Measurements from ENCODE around the gene KRTAP6-3. TPM values are rescaled to one million over a fixed set of nuclear protein-coding genes. Genes with fewer than 3 reads are reported as not detected.

The KRTAP6-3 gene
- total RNA-seq, 1 donor = not detected

- no peak within 1 kb of the TSS for H3K4me3 ChIP-seq (ENCODE audit: low read depth, low read length)
- DNase-seq (ENCODE audit: low read depth) = no peak
- TF ChIP-seq, protein P1, sequence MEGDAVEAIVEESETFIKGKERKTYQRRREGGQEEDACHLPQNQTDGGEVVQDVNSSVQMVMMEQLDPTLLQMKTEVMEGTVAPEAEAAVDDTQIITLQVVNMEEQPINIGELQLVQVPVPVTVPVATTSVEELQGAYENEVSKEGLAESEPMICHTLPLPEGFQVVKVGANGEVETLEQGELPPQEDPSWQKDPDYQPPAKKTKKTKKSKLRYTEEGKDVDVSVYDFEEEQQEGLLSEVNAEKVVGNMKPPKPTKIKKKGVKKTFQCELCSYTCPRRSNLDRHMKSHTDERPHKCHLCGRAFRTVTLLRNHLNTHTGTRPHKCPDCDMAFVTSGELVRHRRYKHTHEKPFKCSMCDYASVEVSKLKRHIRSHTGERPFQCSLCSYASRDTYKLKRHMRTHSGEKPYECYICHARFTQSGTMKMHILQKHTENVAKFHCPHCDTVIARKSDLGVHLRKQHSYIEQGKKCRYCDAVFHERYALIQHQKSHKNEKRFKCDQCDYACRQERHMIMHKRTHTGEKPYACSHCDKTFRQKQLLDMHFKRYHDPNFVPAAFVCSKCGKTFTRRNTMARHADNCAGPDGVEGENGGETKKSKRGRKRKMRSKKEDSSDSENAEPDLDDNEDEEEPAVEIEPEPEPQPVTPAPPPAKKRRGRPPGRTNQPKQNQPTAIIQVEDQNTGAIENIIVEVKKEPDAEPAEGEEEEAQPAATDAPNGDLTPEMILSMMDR (IDR thresholded peaks at IDR 0.05; ENCODE audit: insufficient read depth, low read length) = no peak
Measured at GRCh38 chr21:30620522-30620921, 28.3 kb downstream of the KRTAP6-3 start, which contains the start of gene KRTAP20-4. KRTAP20-4 (plus strand) TSS chr21:30620627.

DNA sequence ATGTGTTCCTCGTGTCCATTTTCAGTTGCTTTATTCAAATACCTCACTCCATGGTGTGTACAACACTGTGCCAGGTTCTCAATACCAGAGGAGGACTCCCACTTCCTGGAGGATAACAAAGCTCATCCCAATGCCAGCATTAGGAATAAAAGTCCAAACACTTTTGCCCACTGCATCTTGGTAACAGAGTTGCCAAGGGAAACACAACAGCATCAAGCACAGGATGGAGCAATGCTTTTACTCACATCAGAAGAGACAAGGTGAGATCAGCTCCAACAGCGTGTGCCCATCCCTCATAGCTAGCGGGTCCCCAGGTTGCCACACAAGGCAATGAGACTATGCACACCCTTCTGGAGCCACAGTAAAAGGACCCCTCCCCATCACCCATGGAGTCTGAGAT is 31.1 kb downstream of the KRTAP6-3 start:
- H3K4me3 ChIP-seq (ENCODE audit: low read depth, low read length) = no peak overlapping the region
- TF ChIP-seq, protein P1 (IDR thresholded peaks at IDR 0.05; ENCODE audit: insufficient read depth, low read length) = no peak
- DNase-seq (ENCODE audit: low read depth) = no peak

GRCh38 chr21:30625449-30626165 is 33.4 kb downstream of the KRTAP6-3 start:
- no peak for DNase-seq (ENCODE audit: low read depth)
- TF ChIP-seq, protein P1 (IDR thresholded peaks at IDR 0.05; ENCODE audit: insufficient read depth, low read length) = no peak
- H3K4me3 ChIP-seq (ENCODE audit: low read depth, low read length) = no peak overlapping the region

- no peak overlapping the region for H3K4me3 ChIP-seq (ENCODE audit: low read depth, low read length)
- TF ChIP-seq, protein P1 (IDR thresholded peaks at IDR 0.05; ENCODE audit: insufficient read depth, low read length) = no peak
- no peak for DNase-seq (ENCODE audit: low read depth)
Measured at GRCh38 chr21:30628109-30628508, 35.9 kb downstream of the KRTAP6-3 start.

GRCh38 chr21:30629200-30629599 is 37.0 kb downstream of the KRTAP6-3 start:
- TF ChIP-seq, protein P1 (IDR thresholded peaks at IDR 0.05; ENCODE audit: insufficient read depth, low read length) = no peak

GRCh38 chr21:30634906-30635305 is 42.7 kb downstream of the KRTAP6-3 start, which contains the start of gene KRTAP20-2:
KRTAP20-2 (plus strand) TSS chr21:30635206; CDS start chr21:30635264, 58 bp downstream.
- H3K4me3 ChIP-seq (ENCODE audit: low read depth, low read length) = no peak within 1 kb of the TSS
- TF ChIP-seq, protein P1 (IDR thresholded peaks at IDR 0.05; ENCODE audit: insufficient read depth, low read length) = no peak

More at GRCh38 chr21:30629200-30629599, 37.0 kb downstream of the KRTAP6-3 start:
- H3K4me3 ChIP-seq (ENCODE audit: low read depth, low read length) = no peak overlapping the region
- DNase-seq (ENCODE audit: low read depth) = no peak

More at GRCh38 chr21:30634906-30635305, 42.7 kb downstream of the KRTAP6-3 start, which contains the start of gene KRTAP20-2:
- DNase-seq (ENCODE audit: low read depth) = no peak

Measured in fibroblast of the aortic adventitia (primary cell).